A549 (cell line): ENCODE results near the gene ZNG1A. TPM values are rescaled to one million over a fixed set of nuclear protein-coding genes. Genes with fewer than 3 reads are reported as not detected.
A peak's percentile ranks its signal among the peaks of the same experiment; 100 is the strongest.
"Not testable (repeated sequence)": the region's sequence is repeated elsewhere in the genome, so short reads cannot be mapped to it uniquely, and the experiment has no call there.

Source experiments
- ATAC-seq, 2 experiments: fragments of 200-7000 bp in 1 of 2; fragments of >200 bp in 1 of 2; cut with Nextera tagmentation in 1 of 2; cut with Tn5 transposase in 1 of 2; 3 replicates each; pipeline versions ENCODE4 v1.8.0 to v1.9.1; 2018 to 2020; ENCODE audit warnings: mild to moderate bottlenecking in 1 of 2, moderate library complexity in 1 of 2
- CTCF ChIA-PET: fragments of 300-600 bp; sonication (Branson Sonifier 250); formaldehyde crosslinking; extraction: SDS; loops from one replicate; lab custom pipeline; 2021; ENCODE audit warnings: antibody characterized with exemption, inconsistent platforms; lab: Yijun Ruan, JAX
- POLR2A ChIA-PET: fragments of 350-600 bp; formaldehyde crosslinking; extraction: SDS; loops from one replicate; lab custom pipeline; 2021; ENCODE audit warnings: antibody characterized with exemption, inconsistent platforms; lab: Yijun Ruan, JAX
- DNase-seq, 2 experiments: peaks; one replicate each; pipeline versions ENCODE4 v3.0.0 to v3.0.0-alpha.2; 2011 to 2016; ENCODE audit warnings: low read depth in 1 of 2, low spot score in 1 of 2
- FAIRE-seq: peaks from 2 replicates; lab custom pipeline; 2011; peaks lifted over from hg19 to GRCh38; lab: Jason Lieb, UNC
- H3K27ac ChIP-seq, 2 experiments: fragments of >200 bp; sonication (Bioruptor Twin); formaldehyde crosslinking; 3 replicates each; pipeline ENCODE4 v1.5.1; 2016 to 2017
- H3K4me1 ChIP-seq: fragments of >200 bp; sonication (Bioruptor Twin); formaldehyde crosslinking; 3 replicates; pipeline ENCODE4 v1.6.1; 2016
- H3K4me2 ChIP-seq: fragments of >200 bp; sonication (Bioruptor Twin); formaldehyde crosslinking; 3 replicates; pipeline ENCODE4 v1.6.1; 2016
- H3K4me3 ChIP-seq: fragments of >200 bp; sonication (Bioruptor Twin); formaldehyde crosslinking; 3 replicates; pipeline ENCODE4 v1.5.1; 2016
- H3K9me3 ChIP-seq: fragments of >200 bp; sonication (Bioruptor Twin); formaldehyde crosslinking; 3 replicates; pipeline ENCODE4 v1.6.1; 2016
- WGBS: methylation state at CpG from one replicate; pipeline ENCODE4 v1.1.6; 2017; ENCODE audit errors: missing lambda C conversion rate; 5-methylcytosine and 5-hydroxymethylcytosine counted together
- polyA plus RNA-seq, 4 experiments: library from polyadenylated mRNA; depleted of rRNA in 3 of 4; stranded (reverse); fragments of >200 nt; fragmentation: RNase III in 1 of 4; extraction: RNeasy Plus Mini Kit Qiagen cat#74134 plus additional on column Dnase treatment in 1 of 4; gene quantifications; 2 replicates in 3 of 4; 3 replicates in 1 of 4; pipeline ENCODE4 v1.2.3, GENCODE V29; 2011 to 2017

ZNG1A gene
- polyA plus RNA-seq, 2 of the 4 experiments (the other 2 are of a cell fraction): 34.2 to 43.6 TPM

DNA sequence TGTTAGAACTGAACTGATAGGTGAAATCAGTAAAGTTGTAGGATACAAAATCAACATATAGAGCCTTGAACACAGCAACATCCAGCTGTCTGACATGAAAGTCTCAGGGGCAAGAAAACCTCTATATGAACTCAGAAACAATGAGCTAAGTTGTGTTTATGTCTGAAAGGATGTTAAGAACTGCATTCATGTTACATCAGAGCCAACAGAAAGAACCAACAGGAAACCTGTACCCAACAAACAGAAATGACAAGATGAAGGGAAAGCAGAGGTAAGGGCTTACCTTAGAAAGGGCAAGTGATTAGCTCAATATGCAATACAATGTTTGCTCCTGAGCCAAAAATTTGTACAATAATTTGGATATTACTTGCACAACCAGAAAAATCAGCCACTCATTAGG lies 92.2 kb downstream of the ZNG1A start:
- POLR2A ChIA-PET, CTCF ChIA-PET, ATAC-seq: not testable (repeated sequence)

DNA sequence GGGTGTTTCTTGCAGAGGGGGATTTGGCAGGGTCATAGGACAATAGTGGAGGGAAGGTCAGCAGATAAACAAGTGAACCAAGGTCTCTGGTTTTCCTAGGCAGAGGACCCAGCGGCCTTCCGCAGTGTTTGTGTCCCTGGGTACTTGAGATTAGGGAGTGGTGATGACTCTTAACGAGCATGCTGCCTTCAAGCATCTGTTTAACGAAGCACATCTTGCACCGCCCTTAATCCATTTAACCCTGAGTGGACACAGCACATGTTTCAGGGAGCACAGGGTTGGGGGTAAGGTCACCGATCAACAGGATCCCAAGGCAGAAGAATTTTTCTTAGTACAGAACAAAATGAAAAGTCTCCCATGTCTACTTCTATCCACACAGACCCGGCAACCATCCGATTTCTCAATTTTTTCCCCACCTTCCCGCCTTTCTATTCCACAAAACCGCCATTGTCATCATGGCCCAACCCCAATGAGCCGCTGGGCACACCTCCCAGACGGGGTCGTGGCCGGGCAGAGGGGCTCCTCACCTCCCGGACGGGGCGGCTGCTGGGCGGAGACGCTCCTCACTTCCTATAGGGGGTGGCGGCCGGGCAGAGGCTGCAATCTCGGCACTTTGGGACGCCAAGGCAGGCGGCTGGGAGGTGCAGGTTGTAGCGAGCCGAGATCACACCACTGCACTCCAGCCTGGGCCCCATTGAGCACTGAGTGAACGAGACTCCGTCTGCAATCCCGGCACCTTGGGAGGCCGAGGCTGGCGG lies 95.7 kb downstream of the ZNG1A start:
- H3K27ac ChIP-seq, FAIRE-seq, H3K9me3 ChIP-seq, ATAC-seq, CTCF ChIA-PET, POLR2A ChIA-PET, DNase-seq, H3K4me3 ChIP-seq, H3K4me2 ChIP-seq, H3K4me1 ChIP-seq: not testable (repeated sequence)
- 80% methylated on average over 25 of the region's 31 CpGs for WGBS

More for the DNA sequence above, 92.2 kb downstream of the ZNG1A start:
- not testable (repeated sequence) for H3K27ac ChIP-seq, FAIRE-seq, H3K4me1 ChIP-seq, H3K4me2 ChIP-seq, DNase-seq, H3K9me3 ChIP-seq, H3K4me3 ChIP-seq

DNA sequence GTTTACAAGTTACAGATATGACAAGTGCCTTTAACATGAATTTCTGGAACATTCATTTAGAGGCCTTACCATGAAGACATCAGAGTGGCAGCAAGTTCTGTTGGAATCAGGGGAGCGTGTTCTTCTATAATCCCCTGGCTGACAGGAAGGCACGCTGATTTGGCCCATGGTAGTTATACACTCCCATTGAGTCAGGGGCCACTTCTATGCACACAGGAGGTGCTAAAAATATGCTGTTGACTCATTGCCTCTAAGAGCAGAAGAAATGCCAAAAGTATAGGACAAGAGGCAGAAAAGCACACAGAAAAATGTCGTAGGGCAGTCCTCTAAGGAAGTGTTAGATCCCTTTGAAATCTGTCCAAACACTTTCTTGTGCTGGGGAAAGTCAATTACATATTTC lies 100.5 kb downstream of the ZNG1A start:
- H3K27ac ChIP-seq, CTCF ChIA-PET, H3K4me1 ChIP-seq, POLR2A ChIA-PET, FAIRE-seq, H3K9me3 ChIP-seq, ATAC-seq, H3K4me3 ChIP-seq, DNase-seq, H3K4me2 ChIP-seq: not testable (repeated sequence)
- WGBS: 19% methylated on average over 3 of the region's 3 CpGs

DNA sequence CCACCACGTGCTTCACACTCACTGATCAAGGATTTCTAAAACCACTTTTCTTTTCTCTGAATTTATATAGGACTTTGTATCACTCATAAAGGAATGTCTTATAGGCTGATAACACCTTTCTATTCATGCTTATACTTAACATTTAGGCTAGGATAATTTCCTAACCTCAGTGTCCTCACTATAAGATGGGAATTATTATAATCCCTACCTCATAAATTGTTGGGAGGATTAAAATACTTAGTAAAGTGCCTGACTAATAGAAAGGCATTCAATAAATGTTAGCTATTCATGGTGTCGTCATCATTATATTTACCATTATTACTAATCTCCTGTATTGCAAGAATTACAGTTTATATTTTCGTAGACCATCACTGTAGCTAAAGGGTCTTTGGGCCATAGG lies 102.5 kb downstream of the ZNG1A start:
- H3K9me3 ChIP-seq, FAIRE-seq, CTCF ChIA-PET, H3K27ac ChIP-seq, DNase-seq, H3K4me1 ChIP-seq, POLR2A ChIA-PET, H3K4me3 ChIP-seq, H3K4me2 ChIP-seq: not testable (repeated sequence)
- ATAC-seq: peak in 1 of 2 experiments; percentile 10; a peak in 1 of 6 replicates
- WGBS: 17% methylated on average over 3 of the region's 3 CpGs

DNA sequence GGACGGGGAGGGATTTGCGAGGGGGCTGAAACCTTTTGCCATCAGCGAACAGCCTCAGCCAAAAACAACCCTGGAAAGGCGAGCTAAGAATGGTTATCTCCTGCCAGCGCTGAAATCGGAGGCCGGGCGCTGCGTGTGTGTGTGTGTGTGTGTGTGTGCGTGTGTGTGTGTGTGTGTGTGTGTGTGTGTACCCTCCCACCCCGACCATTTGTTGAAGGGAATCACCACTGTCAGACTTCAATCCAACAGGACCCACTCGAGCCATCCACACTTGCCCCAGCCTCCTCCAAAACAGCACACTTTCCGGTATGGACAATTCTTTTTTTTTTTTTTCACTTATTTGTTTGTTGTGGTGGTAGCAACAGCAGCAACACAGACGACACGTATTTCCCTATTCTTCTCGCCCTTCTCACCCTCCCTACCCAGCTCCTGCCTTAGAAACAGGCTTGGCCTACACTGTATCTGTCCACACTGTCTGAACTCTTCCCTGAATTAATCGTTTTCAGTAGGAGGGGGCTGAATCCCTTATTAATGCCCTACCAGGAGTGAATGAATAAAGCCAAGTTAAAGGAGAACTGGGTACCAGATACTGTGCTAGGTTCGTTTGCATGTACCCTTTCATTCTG lies 104.8 kb downstream of the ZNG1A start:
- peak overlapping the region; percentile 81; the same call in 1 of the 3 replicates for H3K4me2 ChIP-seq
- ATAC-seq: peak; percentile 23 to 39; a peak in 4 of 6 replicates
- H3K4me3 ChIP-seq, FAIRE-seq, H3K4me1 ChIP-seq, H3K27ac ChIP-seq, POLR2A ChIA-PET, H3K9me3 ChIP-seq, DNase-seq: not testable (repeated sequence)
- CTCF ChIA-PET: interaction anchor here (0.9 kb wide), 1 partner anchor 15 kb away, joined by 3 read pairs; no protein-coding TSS in a partner anchor
- 69% methylated on average over 15 of the region's 18 CpGs for WGBS

DNA sequence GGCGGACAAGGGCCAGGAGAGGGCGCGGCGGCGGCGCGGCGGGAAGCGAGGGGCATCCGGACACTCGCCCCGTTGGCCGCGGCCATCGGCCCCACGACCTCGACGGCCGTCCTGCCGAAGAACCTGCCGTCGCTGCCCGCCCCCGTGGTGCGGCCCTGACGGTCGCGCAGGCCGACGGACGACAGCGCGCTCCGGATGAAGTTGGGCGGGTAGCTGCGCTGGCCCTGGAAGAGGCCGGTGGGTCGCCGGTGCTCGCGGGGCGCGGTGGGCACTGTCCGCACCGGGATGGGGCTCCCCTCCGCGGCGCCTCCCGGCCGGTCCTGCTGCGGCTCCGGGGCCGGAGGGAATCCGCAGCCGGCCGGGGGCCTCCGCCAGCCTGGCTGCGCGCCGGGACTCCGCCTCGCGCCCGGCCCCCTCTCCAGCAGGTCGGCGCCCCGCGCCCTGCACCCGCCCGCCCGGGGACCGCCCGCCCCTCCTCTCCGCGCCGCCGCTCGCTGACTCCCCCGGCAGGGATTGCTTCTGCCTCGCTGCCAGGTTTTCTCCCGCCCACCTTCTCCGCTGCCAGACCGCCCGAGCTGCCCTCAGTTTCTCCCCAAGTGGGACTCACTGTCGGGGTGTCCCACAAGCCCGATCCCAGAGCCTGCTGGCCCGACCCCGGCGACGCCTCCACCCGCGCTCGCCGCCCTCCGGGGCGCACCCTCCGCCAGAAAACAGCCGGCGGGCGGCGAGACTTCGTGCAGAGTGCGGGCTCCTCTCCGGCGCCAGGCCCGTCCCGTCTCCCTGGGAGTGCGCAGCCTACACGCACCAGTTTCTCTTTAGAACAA lies 105.6 kb downstream of the ZNG1A start:
- WGBS: 52% methylated on average over 23 of the region's 109 CpGs
- H3K27ac ChIP-seq: peak overlapping the region; percentile 57 to 83; a peak in 5 of 6 replicates
- CTCF ChIA-PET: interaction anchor here (0.9 kb wide), 1 partner anchor 15 kb away, joined by 3 read pairs; no protein-coding TSS in a partner anchor
- DNase-seq, H3K4me1 ChIP-seq, POLR2A ChIA-PET, H3K9me3 ChIP-seq, FAIRE-seq: not testable (repeated sequence)
- peak overlapping the region; percentile 81 for H3K4me2 ChIP-seq
- peak; percentile 76 to 82 for ATAC-seq
- H3K4me3 ChIP-seq: peak overlapping the region; percentile 56

Other genes starting within 250 kb of the ZNG1A start
- 7.3 and 7.7 TPM in 2 replicates for gene WASHC1, start 149.6 kb downstream of the ZNG1A start, polyA plus RNA-seq (2011; rRNA removed)
- gene WASHC1, start 149.6 kb downstream of the ZNG1A start, polyA plus RNA-seq (2017; fragmentation: RNase III; extraction: RNeasy Plus Mini Kit Qiagen cat#74134 plus additional on column Dnase treatment): 7.3 to 8.7 TPM (median 7.4 TPM) in 3 replicates
- 0.33 and 0.35 TPM in 2 replicates for gene FOXD4, start 60.6 kb downstream of the ZNG1A start, polyA plus RNA-seq (2011; rRNA removed)
- 0.45 to 0.50 TPM (median 0.49 TPM) in 3 replicates for gene FOXD4, start 60.6 kb downstream of the ZNG1A start, polyA plus RNA-seq (2017; fragmentation: RNase III; extraction: RNeasy Plus Mini Kit Qiagen cat#74134 plus additional on column Dnase treatment)
- gene DOCK8, start 35.8 kb upstream of the ZNG1A start, polyA plus RNA-seq (2011; rRNA removed): 0.68 and 0.83 TPM in 2 replicates
- 0.18 to 0.54 TPM (median 0.27 TPM) in 3 replicates for gene DOCK8, start 35.8 kb upstream of the ZNG1A start, polyA plus RNA-seq (2017; fragmentation: RNase III; extraction: RNeasy Plus Mini Kit Qiagen cat#74134 plus additional on column Dnase treatment)